Caco-2 (cell line): Measurements from ENCODE around the gene STX8. TPM values are rescaled to one million over a fixed set of nuclear protein-coding genes. Genes with fewer than 3 reads are reported as not detected.

Source experiments
- BruUV-seq: library from RNA; stranded (reverse); fragments of 400-500 nt; replicated peaks from 2 replicates; lab custom pipeline; 2021; lab: Mats Ljungman, UMichigan
- CTCF ChIA-PET: fragments of 300-600 bp; sonication (Branson Sonifier 250); formaldehyde crosslinking; loops from one replicate; lab custom pipeline; 2022; ENCODE audit warnings: antibody characterized with exemption; lab: Charles Lee
- POLR2A ChIA-PET: fragments of 300-600 bp; sonication (Branson Sonifier 250); formaldehyde crosslinking; loops from one replicate; lab custom pipeline; 2022; ENCODE audit warnings: antibody characterized with exemption; lab: Charles Lee
- DNase-seq, 2 experiments: peaks; one replicate each; pipeline versions ENCODE4 v3.0.0 to v3.0.0-alpha.2; 2020 to 2022
- H3K27me3 ChIP-seq: replicated peaks from 2 replicates; pipeline ENCODE4 v1.6.0; 2011; ENCODE audit warnings: low read length; ENCODE audit not compliant: control insufficient read depth, insufficient read depth
- H3K36me3 ChIP-seq: 2 replicates; pipeline ENCODE4 v1.5.1; 2011; ENCODE audit warnings: low read length; ENCODE audit not compliant: control insufficient read depth, insufficient read depth
- H3K4me1 ChIP-seq: fragments of 250-450 bp; sonication (Bioruptor Pico); 2 replicates; pipeline ENCODE4 v1.5.1; 2020; ENCODE audit warnings: mild to moderate bottlenecking
- H3K4me3 ChIP-seq: 2 replicates; pipeline ENCODE4 v1.5.1; 2011; ENCODE audit warnings: low read depth, mild to moderate bottlenecking, control low read depth, low read length
- H3K9me3 ChIP-seq: fragments of 250-450 bp; sonication (Bioruptor Pico); 2 replicates; pipeline ENCODE4 v1.5.1; 2020; ENCODE audit warnings: mild to moderate bottlenecking, moderate library complexity
- H3K27ac Mint-ChIP-seq: one replicate; pipeline ENCODE4 v1.8.0; 2022; ENCODE audit warnings: mixed read lengths; ENCODE audit not compliant: unreplicated experiment
- H3K27me3 Mint-ChIP-seq: one replicate; pipeline ENCODE4 v1.8.0; 2022; ENCODE audit warnings: mixed read lengths; ENCODE audit not compliant: insufficient read depth, unreplicated experiment
- H3K36me3 Mint-ChIP-seq: one replicate; pipeline ENCODE4 v1.8.0; 2022; ENCODE audit warnings: mild to moderate bottlenecking, mixed read lengths; ENCODE audit not compliant: insufficient read depth, unreplicated experiment
- H3K4me1 Mint-ChIP-seq: one replicate; pipeline ENCODE4 v1.8.0; 2022; ENCODE audit warnings: low read depth, mixed read lengths; ENCODE audit not compliant: unreplicated experiment
- H3K4me3 Mint-ChIP-seq: one replicate; pipeline ENCODE4 v1.8.0; 2022; ENCODE audit warnings: mild to moderate bottlenecking, moderate library complexity, mixed read lengths; ENCODE audit not compliant: unreplicated experiment
- H3K9me3 Mint-ChIP-seq: one replicate; pipeline ENCODE4 v1.8.0; 2022; ENCODE audit warnings: mixed read lengths; ENCODE audit not compliant: unreplicated experiment
- intact Hi-C: fragments of 100-400 bp; cut with micrococcal nuclease; formaldehyde crosslinking; loops from one replicate; pipeline ENCODE4 v1.10.0; 2022; ENCODE audit not compliant: unreplicated experiment
- total RNA-seq: library from RNA; stranded (reverse); gene quantifications from 2 replicates; pipeline ENCODE4 v1.2.3, GENCODE V29; 2022
- TF ChIP-seq, protein P1 (sequence below), 2 experiments: fragments of 200-600 bp in 1 of 2; IDR thresholded peaks; 1 replicate in 1 of 2; 2 replicates in 1 of 2; pipeline versions ENCODE4 v1.5.1 to v1.8.0; 2011 to 2022; ENCODE audit warnings: antibody characterized with exemption in 1 of 2, control low read depth in 1 of 2, inconsistent platforms in 1 of 2, low read depth in 1 of 2, low read length in 1 of 2, mild to moderate bottlenecking in 1 of 2, moderate library complexity in 1 of 2; ENCODE audit not compliant: insufficient read depth in 1 of 2, severe bottlenecking in 1 of 2, unreplicated experiment in 1 of 2

Gene STX8
- total RNA-seq, 1 experiment from 2014 or later: 22.6 TPM

- no peaks in the 10 kb centered on the region for H3K36me3 ChIP-seq
- H3K4me1 ChIP-seq: no peaks in the 10 kb centered on the region
- H3K4me3 ChIP-seq: no peak overlapping the region
- intact Hi-C loops: no loop called here
- TF ChIP-seq, protein P1, sequence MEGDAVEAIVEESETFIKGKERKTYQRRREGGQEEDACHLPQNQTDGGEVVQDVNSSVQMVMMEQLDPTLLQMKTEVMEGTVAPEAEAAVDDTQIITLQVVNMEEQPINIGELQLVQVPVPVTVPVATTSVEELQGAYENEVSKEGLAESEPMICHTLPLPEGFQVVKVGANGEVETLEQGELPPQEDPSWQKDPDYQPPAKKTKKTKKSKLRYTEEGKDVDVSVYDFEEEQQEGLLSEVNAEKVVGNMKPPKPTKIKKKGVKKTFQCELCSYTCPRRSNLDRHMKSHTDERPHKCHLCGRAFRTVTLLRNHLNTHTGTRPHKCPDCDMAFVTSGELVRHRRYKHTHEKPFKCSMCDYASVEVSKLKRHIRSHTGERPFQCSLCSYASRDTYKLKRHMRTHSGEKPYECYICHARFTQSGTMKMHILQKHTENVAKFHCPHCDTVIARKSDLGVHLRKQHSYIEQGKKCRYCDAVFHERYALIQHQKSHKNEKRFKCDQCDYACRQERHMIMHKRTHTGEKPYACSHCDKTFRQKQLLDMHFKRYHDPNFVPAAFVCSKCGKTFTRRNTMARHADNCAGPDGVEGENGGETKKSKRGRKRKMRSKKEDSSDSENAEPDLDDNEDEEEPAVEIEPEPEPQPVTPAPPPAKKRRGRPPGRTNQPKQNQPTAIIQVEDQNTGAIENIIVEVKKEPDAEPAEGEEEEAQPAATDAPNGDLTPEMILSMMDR (IDR thresholded peaks at IDR 0.05; ENCODE audit: insufficient read depth in 1 of 2, low read depth in 1 of 2, low read length in 1 of 2, severe bottlenecking in 1 of 2, unreplicated experiment in 1 of 2): no peak
- H3K4me1 Mint-ChIP-seq: no peaks in the 10 kb centered on the region
- H3K27me3 ChIP-seq: no peaks in the 10 kb centered on the region
- H3K27ac Mint-ChIP-seq: no peak overlapping the region
- ChIA-PET POLR2A (no interaction called here), CTCF (no interaction called here)
- DNase-seq: no peak
- H3K9me3 ChIP-seq: no peaks in the 10 kb centered on the region
- no peak overlapping the region for H3K4me3 Mint-ChIP-seq
- H3K9me3 Mint-ChIP-seq: no peaks in the 10 kb centered on the region
- no TSS peak for BruUV-seq
- H3K36me3 Mint-ChIP-seq: no peaks in the 10 kb centered on the region
- H3K27me3 Mint-ChIP-seq: no peaks in the 10 kb centered on the region
Observed at GRCh38 chr17:9237053-9237410, 338.6 kb downstream of the STX8 start.

DNA sequence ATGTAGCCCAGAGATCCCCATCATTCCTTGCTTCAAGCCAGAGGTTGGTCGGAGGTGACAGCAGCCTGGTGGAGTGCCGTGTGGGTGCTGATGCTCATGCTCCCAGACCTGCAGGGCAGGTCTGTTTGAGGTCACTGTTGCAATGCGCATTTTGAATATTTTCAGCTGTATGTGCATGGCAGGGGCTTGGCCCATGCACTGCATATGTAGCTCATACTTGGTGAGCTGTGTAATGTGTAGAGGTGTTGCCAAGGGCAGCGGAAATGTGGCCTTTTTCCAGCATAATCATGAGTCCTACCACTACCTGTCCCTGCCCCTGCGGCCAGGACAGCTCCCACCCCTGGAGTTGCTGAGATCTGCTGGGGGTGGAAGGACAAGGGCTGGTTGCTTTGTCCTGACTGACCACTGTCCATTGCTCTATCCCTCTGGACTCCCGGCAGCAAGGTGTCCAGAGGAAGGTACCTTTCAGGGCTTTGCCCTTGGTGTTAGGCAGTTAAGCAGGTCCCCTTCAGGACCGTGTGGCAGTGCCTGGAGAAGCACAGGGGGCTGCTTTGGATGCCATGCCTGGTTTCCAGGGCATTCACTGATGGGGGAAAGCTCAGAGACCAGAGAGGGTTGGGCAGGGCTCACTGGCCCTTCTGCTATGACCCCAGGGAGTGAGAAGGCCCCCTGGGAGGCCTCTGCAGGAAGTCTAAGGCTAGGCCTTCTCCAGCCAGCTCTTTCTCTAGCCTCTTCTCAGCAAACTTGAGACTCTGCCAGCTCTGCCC is 339.2 kb downstream of the STX8 start:
- H3K4me1 ChIP-seq: no peaks in the 10 kb centered on the region
- intact Hi-C loops: no loop called here
- H3K4me3 Mint-ChIP-seq: no peak overlapping the region
- no peak for DNase-seq
- no peaks in the 10 kb centered on the region for H3K4me1 Mint-ChIP-seq
- H3K27me3 ChIP-seq: no peaks in the 10 kb centered on the region
- no peaks in the 10 kb centered on the region for H3K9me3 ChIP-seq
- H3K27ac Mint-ChIP-seq: no peak overlapping the region
- no peaks in the 10 kb centered on the region for H3K27me3 Mint-ChIP-seq
- ChIA-PET POLR2A (no interaction called here), CTCF (no interaction called here)
- H3K4me3 ChIP-seq: no peak overlapping the region
- no TSS peak for BruUV-seq
- no peaks in the 10 kb centered on the region for H3K9me3 Mint-ChIP-seq
- TF ChIP-seq, protein P1 (IDR thresholded peaks at IDR 0.05; ENCODE audit: insufficient read depth in 1 of 2, low read depth in 1 of 2, low read length in 1 of 2, severe bottlenecking in 1 of 2, unreplicated experiment in 1 of 2): no peak
- H3K36me3 ChIP-seq: no peaks in the 10 kb centered on the region
- H3K36me3 Mint-ChIP-seq: no peaks in the 10 kb centered on the region

DNA sequence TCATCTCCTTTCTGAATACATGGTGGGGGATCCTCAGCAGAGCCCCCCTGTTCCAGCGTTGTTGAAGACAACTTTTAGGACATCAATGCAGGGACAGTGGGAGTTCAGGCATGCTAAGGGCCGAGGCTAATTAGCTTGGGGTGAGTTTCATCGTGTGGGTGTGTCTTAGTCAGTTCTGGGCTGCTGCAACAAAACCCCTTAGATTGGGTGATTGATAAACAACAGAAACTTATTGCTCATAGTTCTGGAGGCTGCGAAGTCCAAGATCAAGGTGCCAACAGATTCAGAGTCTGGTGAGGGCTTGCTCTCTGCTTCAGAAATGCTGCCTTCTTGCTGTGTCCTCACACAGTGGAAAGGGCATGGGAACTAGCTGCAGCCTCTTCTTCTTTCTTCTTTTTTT is 340.3 kb downstream of the STX8 start:
- POLR2A ChIA-PET: no interaction called here
- BruUV-seq: no TSS peak
- H3K4me1 ChIP-seq: no peaks in the 10 kb centered on the region
- intact Hi-C loops: no loop called here
- CTCF ChIA-PET: no interaction called here
- Mint-ChIP-seq H3K27ac (no peak overlapping the region), H3K27me3 (no peaks in the 10 kb centered on the region), H3K9me3 (no peaks in the 10 kb centered on the region), H3K4me3 (no peak overlapping the region), H3K4me1 (no peaks in the 10 kb centered on the region), H3K36me3 (no peaks in the 10 kb centered on the region)
- no peak for DNase-seq
- H3K27me3 ChIP-seq: no peaks in the 10 kb centered on the region
- no peaks in the 10 kb centered on the region for H3K9me3 ChIP-seq
- H3K4me3 ChIP-seq: no peak overlapping the region
- no peaks in the 10 kb centered on the region for H3K36me3 ChIP-seq
- TF ChIP-seq, protein P1 (IDR thresholded peaks at IDR 0.05; ENCODE audit: insufficient read depth in 1 of 2, low read depth in 1 of 2, low read length in 1 of 2, severe bottlenecking in 1 of 2, unreplicated experiment in 1 of 2): no peak
